ENCODE measurements around the gene GMPR. TPM values are rescaled to one million over a fixed set of nuclear protein-coding genes. Genes with fewer than 3 reads are reported as not detected.

The GMPR gene
- polyA plus RNA-seq, 4 donors: 9.7 to 18.9 (median 13.4) TPM

- no peak for DNase-seq (ENCODE audit: low read depth in 4 of 4, low spot score in 3 of 4)
These were observed 56.7 kb downstream of the GMPR start for GRCh38 chr6:16295060-16295459.

- no peak for DNase-seq (ENCODE audit: low read depth in 4 of 4, low spot score in 3 of 4)
These were observed 57.1 kb downstream of the GMPR start for GRCh38 chr6:16295471-16295870.

GRCh38 chr6:16296061-16296670, 57.8 kb downstream of the GMPR start:
- no peak for DNase-seq (ENCODE audit: low read depth in 4 of 4, low spot score in 3 of 4)

- no peak for DNase-seq (ENCODE audit: low read depth in 4 of 4, low spot score in 3 of 4)
These were observed 61.5 kb downstream of the GMPR start for GRCh38 chr6:16299861-16300260.

- DNase-seq (ENCODE audit: low read depth in 4 of 4, low spot score in 3 of 4): no peak
These were observed 63.1 kb downstream of the GMPR start for GRCh38 chr6:16301511-16301910.

- DNase-seq (ENCODE audit: low read depth in 4 of 4, low spot score in 3 of 4): no peak
These were observed 64.5 kb downstream of the GMPR start for GRCh38 chr6:16302721-16303552.

GRCh38 chr6:16305246-16305725, 66.9 kb downstream of the GMPR start:
- DNase-seq (ENCODE audit: low read depth in 4 of 4, low spot score in 3 of 4): no peak

- DNase-seq (ENCODE audit: low read depth in 4 of 4, low spot score in 3 of 4): no peak
These were observed 67.4 kb downstream of the GMPR start for GRCh38 chr6:16305788-16306187.

- no peak for DNase-seq (ENCODE audit: low read depth in 4 of 4, low spot score in 3 of 4)
These were observed 67.9 kb downstream of the GMPR start for GRCh38 chr6:16306334-16306733.

- no peak for DNase-seq (ENCODE audit: low read depth in 4 of 4, low spot score in 3 of 4)
These were observed 73.4 kb downstream of the GMPR start for GRCh38 chr6:16311763-16312162.

GRCh38 chr6:16313732-16314131, 75.3 kb downstream of the GMPR start:
- DNase-seq (ENCODE audit: low read depth in 4 of 4, low spot score in 3 of 4): no peak

- no peak for DNase-seq (ENCODE audit: low read depth in 4 of 4, low spot score in 3 of 4)
These were observed 75.9 kb downstream of the GMPR start for GRCh38 chr6:16314296-16314695.

GRCh38 chr6:16316741-16317251, 78.4 kb downstream of the GMPR start:
- no peak for DNase-seq (ENCODE audit: low read depth in 4 of 4, low spot score in 3 of 4)

GRCh38 chr6:16318538-16318937, 80.2 kb downstream of the GMPR start:
- no peak for DNase-seq (ENCODE audit: low read depth in 4 of 4, low spot score in 3 of 4)

- DNase-seq (ENCODE audit: low read depth in 4 of 4, low spot score in 3 of 4): no peak
These were observed 80.8 kb downstream of the GMPR start for GRCh38 chr6:16318953-16319720.

- DNase-seq (ENCODE audit: low read depth in 4 of 4, low spot score in 3 of 4): no peak
These were observed 81.6 kb downstream of the GMPR start for GRCh38 chr6:16319813-16320532.

- no peak for DNase-seq (ENCODE audit: low read depth in 4 of 4, low spot score in 3 of 4)
These were observed 82.3 kb downstream of the GMPR start for GRCh38 chr6:16320533-16321340.

- no peak for DNase-seq (ENCODE audit: low read depth in 4 of 4, low spot score in 3 of 4)
These were observed 82.9 kb downstream of the GMPR start for GRCh38 chr6:16321341-16321710.

- no peak for DNase-seq (ENCODE audit: low read depth in 4 of 4, low spot score in 3 of 4)
These were observed 83.4 kb downstream of the GMPR start for GRCh38 chr6:16321826-16322225.

Data from left renal pelvis (tissue), 4 donors.